Activated CD4-positive, alpha-beta T cell treated with anti-CD3 and anti-CD28 coated beads for 36 hours (primary cell): ENCODE measurements around the gene CFI. TPM values are rescaled to one million over a fixed set of nuclear protein-coding genes. Genes with fewer than 3 reads are reported as not detected.

Experiments used
- ATAC-seq: fragments of 200-7000 bp; cut with Tn5 transposase; one replicate; pipeline ENCODE4 v1.10.0; 2021; ENCODE audit warnings: mild to moderate bottlenecking, moderate library complexity
- CTCF ChIA-PET: fragments of 350-600 bp; sonication (Branson Sonifier 250); formaldehyde crosslinking; loops from one replicate; lab custom pipeline; 2021; ENCODE audit warnings: antibody characterized with exemption; lab: Charles Lee
- POLR2A ChIA-PET: fragments of 350-600 bp; sonication (Branson Sonifier 250); formaldehyde crosslinking; loops from one replicate; lab custom pipeline; 2021; ENCODE audit warnings: antibody characterized with exemption, inconsistent platforms; lab: Charles Lee
- DNase-seq: peaks from one replicate; pipeline ENCODE4 v3.0.0-alpha.2; 2020
- H3K27ac Mint-ChIP-seq: one replicate; pipeline ENCODE4 v1.8.0; 2021; ENCODE audit warnings: mixed read lengths
- H3K27me3 Mint-ChIP-seq: one replicate; pipeline ENCODE4 v1.8.0; 2021; ENCODE audit warnings: mixed read lengths
- H3K36me3 Mint-ChIP-seq: one replicate; pipeline ENCODE4 v1.8.0; 2021; ENCODE audit warnings: low read depth, mixed read lengths
- H3K4me1 Mint-ChIP-seq: one replicate; pipeline ENCODE4 v1.8.0; 2021; ENCODE audit warnings: mixed read lengths
- H3K4me3 Mint-ChIP-seq: one replicate; pipeline ENCODE4 v1.8.0; 2021; ENCODE audit warnings: mild to moderate bottlenecking, moderate library complexity, mixed read lengths
- H3K9me3 Mint-ChIP-seq: one replicate; pipeline ENCODE4 v1.8.0; 2021; ENCODE audit warnings: low read depth, mixed read lengths
- intact Hi-C, 2 experiments: fragments of 100-400 bp; cut with DNase I in 1 of 2; cut with micrococcal nuclease in 1 of 2; formaldehyde crosslinking; loops; one replicate each; pipeline versions ENCODE4 v1.14.2 to v1.15.1; 2022 to 2024; cut with DNase I, micrococcal nuclease
- total RNA-seq, 2 experiments: library from RNA; stranded (reverse); gene quantifications; one replicate each; pipeline ENCODE4 v1.2.3, GENCODE V29; 2021

Gene CFI
- total RNA-seq = not detected

- POLR2A ChIA-PET = no interaction called here
- Mint-ChIP-seq H3K4me3 (no peak within 1 kb of the TSS), H3K27ac (no peak within 1 kb of the TSS), H3K36me3 (no peaks in the 10 kb centered on the region), H3K4me1 (no peaks in the 10 kb centered on the region), H3K27me3 (no peaks in the 10 kb centered on the region), H3K9me3 (peaks cover 2% of the 10 kb centered on the region)
- intact Hi-C loops = no loop called here
- ATAC-seq (no peak), DNase-seq (no peak)
- CTCF ChIA-PET = interaction anchor here (1.3 kb wide), 1 partner anchor 71 kb away, joined by 3 read pairs; no protein-coding TSS in a partner anchor
Measured at GRCh38 chr4:109801895-109802319, at the start of gene CFI. CFI (minus strand) TSS chr4:109801999; CDS start chr4:109801971, 28 bp downstream.

DNA sequence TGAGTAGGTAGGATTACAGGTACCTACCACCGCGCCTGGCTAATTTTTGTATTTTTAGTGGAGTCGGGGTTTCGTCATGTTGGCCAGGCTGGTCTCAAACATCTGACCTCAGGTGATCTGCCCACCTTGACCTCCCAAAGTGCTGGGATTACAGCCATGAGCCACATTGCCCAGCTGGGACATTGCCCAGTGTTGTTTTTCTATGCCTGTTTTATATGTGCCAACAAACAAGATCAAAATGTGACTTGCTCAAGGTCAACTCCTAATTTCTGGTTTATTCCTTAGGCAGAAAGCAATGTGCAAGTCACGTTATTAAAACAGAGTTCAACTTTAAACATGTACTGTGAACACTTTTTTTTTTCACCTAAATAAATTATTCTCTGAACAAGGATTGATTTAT, 48.8 kb upstream of the CFI start:
- H3K9me3 Mint-ChIP-seq = no peaks in the 10 kb centered on the region
- no peak overlapping the region for H3K4me3 Mint-ChIP-seq
- ChIA-PET CTCF (no interaction called here), POLR2A (no interaction called here)
- peaks cover 5% of the 10 kb centered on the region for H3K4me1 Mint-ChIP-seq
- no peaks in the 10 kb centered on the region for H3K27me3 Mint-ChIP-seq
- no peak for ATAC-seq
- intact Hi-C loops = no loop called here
- H3K36me3 Mint-ChIP-seq = peaks cover 6% of the 10 kb centered on the region
- no peak for DNase-seq
- no peak overlapping the region for H3K27ac Mint-ChIP-seq

GRCh38 chr4:109848501-109848900, 46.7 kb upstream of the CFI start:
- no peak for ATAC-seq
- H3K27ac Mint-ChIP-seq = no peak overlapping the region
- no peaks in the 10 kb centered on the region for H3K9me3 Mint-ChIP-seq
- no peak for DNase-seq
- H3K4me1 Mint-ChIP-seq = peaks cover 5% of the 10 kb centered on the region
- intact Hi-C loops = no loop called here
- ChIA-PET POLR2A (no interaction called here), CTCF (interaction anchor here (1.2 kb wide), 1 partner anchor 15 kb away, joined by 3 read pairs; no protein-coding TSS in a partner anchor)
- H3K27me3 Mint-ChIP-seq = no peaks in the 10 kb centered on the region
- H3K4me3 Mint-ChIP-seq = no peak overlapping the region
- H3K36me3 Mint-ChIP-seq = peaks cover 6% of the 10 kb centered on the region

DNA sequence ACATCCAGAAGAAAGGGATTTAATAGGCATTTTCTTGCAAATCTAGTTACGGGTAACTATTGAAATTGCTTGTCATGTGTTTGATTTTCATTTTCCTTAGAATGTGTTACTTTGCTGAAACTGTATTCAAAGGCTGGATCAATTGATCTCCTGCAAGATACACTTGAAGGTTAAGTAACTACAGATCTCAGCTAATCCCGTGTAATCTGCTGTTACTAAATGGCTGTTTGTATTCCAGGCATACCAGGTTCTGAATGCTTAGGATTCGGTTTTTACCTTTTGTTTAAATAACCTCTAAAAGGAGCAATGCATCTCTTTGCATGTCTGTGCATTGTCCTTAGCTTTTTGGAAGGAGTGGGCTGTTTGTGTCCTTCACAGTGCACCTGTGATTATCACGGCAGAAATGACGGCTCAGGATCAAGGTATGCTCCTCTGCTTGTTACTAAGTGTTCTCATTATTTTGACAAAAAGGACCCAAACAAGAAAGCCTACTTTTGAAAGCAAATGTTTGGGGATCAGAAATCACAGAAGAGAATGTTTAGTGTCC, 46.2 kb upstream of the CFI start, which contains the start of gene LRIT3:
Gene LRIT3, plus strand, starts transcription at position 212 of the 547 bp plus-strand sequence. Its CDS starts 95 bp downstream, at position 307.
- CTCF ChIA-PET = interaction anchor here (1.2 kb wide), 1 partner anchor 15 kb away, joined by 3 read pairs; no protein-coding TSS in a partner anchor

GRCh38 chr4:109846395-109847098, 44.7 kb upstream of the CFI start:
- CTCF ChIA-PET = no interaction called here

More for the DNA sequence above, 46.2 kb upstream of the CFI start, which contains the start of gene LRIT3:
- intact Hi-C loops = no loop called here
- no peak within 1 kb of the TSS for H3K27ac Mint-ChIP-seq
- no peak within 1 kb of the TSS for H3K4me3 Mint-ChIP-seq
- ATAC-seq = no peak
- no peaks in the 10 kb centered on the region for H3K27me3 Mint-ChIP-seq
- no peaks in the 10 kb centered on the region for H3K9me3 Mint-ChIP-seq
- no peak for DNase-seq
- POLR2A ChIA-PET = no interaction called here
- peaks cover under 1% of the 10 kb centered on the region for H3K4me1 Mint-ChIP-seq
- peaks cover under 1% of the 10 kb centered on the region for H3K36me3 Mint-ChIP-seq

GRCh38 chr4:109836985-109837384, 35.2 kb upstream of the CFI start:
- Mint-ChIP-seq H3K4me1 (no peaks in the 10 kb centered on the region), H3K27me3 (no peaks in the 10 kb centered on the region), H3K4me3 (no peak overlapping the region), H3K27ac (no peak overlapping the region), H3K9me3 (no peaks in the 10 kb centered on the region), H3K36me3 (peaks cover 12% of the 10 kb centered on the region)
- ATAC-seq = no peak
- DNase-seq = no peak
- POLR2A ChIA-PET = no interaction called here
- intact Hi-C loops = no loop called here
- CTCF ChIA-PET = interaction anchor here (0.6 to 1.0 kb wide), 2 partner anchors 143 to 1898 kb away, joined by 3 to 4 read pairs; no protein-coding TSS in a partner anchor

More at GRCh38 chr4:109846395-109847098, 44.7 kb upstream of the CFI start:
- no peaks in the 10 kb centered on the region for H3K27me3 Mint-ChIP-seq
- POLR2A ChIA-PET = interaction anchor here (0.7 kb wide), 1 partner anchor 191 kb away, joined by 3 read pairs; no protein-coding TSS in a partner anchor
- H3K27ac Mint-ChIP-seq = no peak overlapping the region
- no peaks in the 10 kb centered on the region for H3K9me3 Mint-ChIP-seq
- ATAC-seq = no peak
- peaks cover 4% of the 10 kb centered on the region for H3K36me3 Mint-ChIP-seq
- H3K4me1 Mint-ChIP-seq = no peaks in the 10 kb centered on the region
- no peak for DNase-seq
- no peak overlapping the region for H3K4me3 Mint-ChIP-seq
- intact Hi-C loops = no loop called here

DNA sequence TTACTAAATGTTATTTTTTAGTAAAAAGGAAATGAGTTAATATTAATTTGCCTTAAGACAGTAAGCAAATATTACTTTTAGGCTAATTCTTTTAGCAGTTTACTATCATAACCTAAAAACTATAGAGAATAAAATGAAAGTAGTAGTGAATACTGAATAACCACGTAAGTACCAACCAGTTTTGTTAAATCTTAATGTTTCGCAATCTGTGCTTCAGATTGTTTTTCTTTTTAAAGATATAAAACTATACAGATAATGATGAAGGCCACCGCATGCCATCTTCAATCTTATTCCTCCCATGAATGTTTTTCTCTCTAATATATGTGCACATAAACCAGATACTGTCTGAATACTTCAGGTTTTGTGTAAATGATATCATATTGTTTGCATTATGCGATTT, 32.0 kb upstream of the CFI start:
- ATAC-seq = no peak
- Mint-ChIP-seq H3K27me3 (no peaks in the 10 kb centered on the region), H3K4me3 (no peak overlapping the region), H3K27ac (no peak overlapping the region), H3K36me3 (peaks cover 7% of the 10 kb centered on the region), H3K4me1 (no peaks in the 10 kb centered on the region), H3K9me3 (no peaks in the 10 kb centered on the region)
- intact Hi-C loops = no loop called here
- ChIA-PET POLR2A (no interaction called here), CTCF (no interaction called here)
- DNase-seq = no peak

DNA sequence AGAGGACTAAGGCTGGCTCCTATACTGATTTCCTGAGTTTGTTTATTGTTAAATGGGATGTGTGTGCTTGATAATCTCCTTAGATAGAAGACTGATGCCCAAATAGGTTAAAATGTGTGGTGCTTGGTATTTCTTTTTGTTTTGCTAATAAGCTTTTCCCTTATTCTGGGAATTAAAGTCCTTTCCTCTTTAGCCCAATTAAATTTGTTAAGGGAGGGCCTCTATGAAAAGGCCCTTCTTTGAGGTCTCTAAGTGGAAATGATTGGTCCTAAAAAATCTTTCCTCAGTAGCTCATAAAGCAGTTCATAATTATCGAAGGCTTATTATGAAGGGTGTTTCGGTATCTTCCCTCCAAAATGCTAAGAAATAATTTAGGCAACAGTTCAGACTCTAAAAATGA, 25.9 kb upstream of the CFI start, which contains the start of gene RRH:
Gene RRH, plus strand, starts transcription at position 301 of the 400 bp plus-strand sequence. Its CDS starts 56 bp downstream, at position 357.
- intact Hi-C loops = loop anchor here in 1 of 2 experiments (5.0 kb wide), 1 partner anchor 150 kb away; no protein-coding TSS in a partner anchor
- H3K9me3 Mint-ChIP-seq = no peaks in the 10 kb centered on the region
- no peak within 1 kb of the TSS for H3K4me3 Mint-ChIP-seq
- ATAC-seq (no peak), DNase-seq (no peak)
- peaks cover 4% of the 10 kb centered on the region for H3K4me1 Mint-ChIP-seq
- H3K27ac Mint-ChIP-seq = no peak within 1 kb of the TSS
- H3K27me3 Mint-ChIP-seq = no peaks in the 10 kb centered on the region
- CTCF ChIA-PET = interaction anchor here (0.6 to 2.4 kb wide), 7 partner anchors 10 to 634 kb away, joined by 3 to 17 read pairs (median 4); no protein-coding TSS in a partner anchor
- peaks cover 17% of the 10 kb centered on the region for H3K36me3 Mint-ChIP-seq
- POLR2A ChIA-PET = no interaction called here

DNA sequence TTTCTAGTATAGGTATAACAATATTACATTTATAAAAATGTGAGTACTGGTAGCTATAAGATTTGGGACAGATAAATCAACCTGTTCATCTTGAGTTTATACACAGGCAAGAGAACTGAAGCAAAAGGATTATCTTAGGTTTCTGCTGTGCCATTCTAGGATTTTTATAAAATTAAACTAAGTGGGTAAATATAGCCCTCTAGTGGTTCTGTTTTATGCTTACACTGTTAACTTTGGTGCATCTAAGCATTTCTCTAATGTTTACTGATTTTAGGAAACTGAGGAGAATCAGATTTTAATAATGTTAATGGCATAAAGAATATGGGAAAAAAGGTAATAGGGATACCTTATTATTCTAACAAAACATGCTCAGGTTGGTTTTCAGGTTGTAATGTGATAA, 24.9 kb upstream of the CFI start:
- H3K4me3 Mint-ChIP-seq = no peak overlapping the region
- peaks cover 8% of the 10 kb centered on the region for H3K4me1 Mint-ChIP-seq
- H3K27me3 Mint-ChIP-seq = no peaks in the 10 kb centered on the region
- ATAC-seq (no peak), DNase-seq (no peak)
- POLR2A ChIA-PET = no interaction called here
- peaks cover 22% of the 10 kb centered on the region for H3K36me3 Mint-ChIP-seq
- CTCF ChIA-PET = interaction anchor here (0.6 to 2.4 kb wide), 10 partner anchors 11 to 537 kb away, joined by 3 to 17 read pairs (median 4); partner anchors contain the start of gene GAR1
- intact Hi-C loops = loop anchor here (1.0 to 5.0 kb wide), 2 partner anchors 151 to 404 kb away; no protein-coding TSS in a partner anchor
- no peak overlapping the region for H3K27ac Mint-ChIP-seq
- no peaks in the 10 kb centered on the region for H3K9me3 Mint-ChIP-seq

DNA sequence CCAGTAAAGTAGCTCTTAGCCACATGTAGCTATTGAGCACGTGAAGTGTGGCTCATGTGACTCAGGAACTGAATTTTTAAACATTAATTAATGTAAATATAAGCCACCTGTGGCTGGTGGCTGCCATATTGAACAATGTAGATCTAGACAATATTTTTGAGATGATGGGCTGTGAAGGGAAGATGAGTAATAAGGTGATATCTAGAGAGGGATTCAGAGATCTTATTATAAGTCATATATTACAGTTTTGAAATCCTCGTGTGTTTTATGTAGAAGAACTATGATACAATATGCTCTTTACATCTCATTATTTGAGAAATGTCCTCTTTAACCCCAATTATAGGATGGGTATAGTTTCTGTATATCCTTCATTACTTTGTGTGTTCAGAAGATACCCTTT, 19.4 kb upstream of the CFI start:
- H3K27me3 Mint-ChIP-seq = no peaks in the 10 kb centered on the region
- no peak overlapping the region for H3K4me3 Mint-ChIP-seq
- ChIA-PET POLR2A (no interaction called here), CTCF (interaction anchor here (0.6 to 2.7 kb wide), 4 partner anchors 11 to 388 kb away, joined by 3 to 9 read pairs (median 3); partner anchors contain the start of gene SEC24B)
- H3K4me1 Mint-ChIP-seq = peaks cover 58% of the 10 kb centered on the region
- H3K9me3 Mint-ChIP-seq = no peaks in the 10 kb centered on the region
- ATAC-seq = peak; percentile 80
- H3K27ac Mint-ChIP-seq = peak overlapping the region; percentile 79
- DNase-seq = no peak
- H3K36me3 Mint-ChIP-seq = peaks cover 69% of the 10 kb centered on the region
- intact Hi-C loops = loop anchor here (2.0 kb wide), 2 partner anchors 118 to 128 kb away; partner anchors contain the start of gene CASP6 (in 1 of the 2)

DNA sequence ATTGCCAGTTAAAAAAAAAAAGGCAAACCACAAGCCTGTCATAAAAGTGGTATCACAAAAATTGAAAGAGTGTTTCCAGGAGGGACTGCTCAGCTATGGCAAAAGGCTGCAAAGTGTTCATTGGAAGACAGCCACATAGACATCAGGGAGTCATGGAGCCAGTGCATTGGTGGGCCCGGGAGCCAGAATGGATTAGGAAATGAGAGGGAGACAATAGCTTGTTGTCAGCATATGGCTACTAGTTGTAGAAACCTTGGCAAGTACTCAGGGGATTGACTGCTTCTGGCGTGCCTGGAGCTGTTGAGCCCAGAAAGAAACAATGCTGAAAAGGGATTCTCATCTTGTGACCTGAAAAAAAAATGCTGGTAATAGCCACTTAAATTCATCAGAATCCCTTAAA, 18.8 kb upstream of the CFI start:
- intact Hi-C loops = loop anchor here (2.0 kb wide), 2 partner anchors 118 to 128 kb away; partner anchors contain the start of gene CASP6 (in 1 of the 2)
- Mint-ChIP-seq H3K4me3 (peak overlapping the region; percentile 5), H3K4me1 (peaks cover 62% of the 10 kb centered on the region), H3K27me3 (no peaks in the 10 kb centered on the region), H3K27ac (peak overlapping the region; percentile 80), H3K36me3 (peaks cover 75% of the 10 kb centered on the region), H3K9me3 (no peaks in the 10 kb centered on the region)
- ATAC-seq = no peak
- POLR2A ChIA-PET = interaction anchor here (0.6 kb wide), 1 partner anchor 1279 kb away, joined by 5 read pairs; no protein-coding TSS in a partner anchor
- no peak for DNase-seq
- CTCF ChIA-PET = interaction anchor here (0.6 to 2.7 kb wide), 4 partner anchors 10 to 387 kb away, joined by 3 to 9 read pairs (median 3); partner anchors contain the start of gene SEC24B
